ENCODE measurements around the gene PKD1.
"Not testable (repeated sequence)": the region's sequence is repeated elsewhere in the genome, so short reads cannot be mapped to it uniquely, and the experiment has no call there.

DNA sequence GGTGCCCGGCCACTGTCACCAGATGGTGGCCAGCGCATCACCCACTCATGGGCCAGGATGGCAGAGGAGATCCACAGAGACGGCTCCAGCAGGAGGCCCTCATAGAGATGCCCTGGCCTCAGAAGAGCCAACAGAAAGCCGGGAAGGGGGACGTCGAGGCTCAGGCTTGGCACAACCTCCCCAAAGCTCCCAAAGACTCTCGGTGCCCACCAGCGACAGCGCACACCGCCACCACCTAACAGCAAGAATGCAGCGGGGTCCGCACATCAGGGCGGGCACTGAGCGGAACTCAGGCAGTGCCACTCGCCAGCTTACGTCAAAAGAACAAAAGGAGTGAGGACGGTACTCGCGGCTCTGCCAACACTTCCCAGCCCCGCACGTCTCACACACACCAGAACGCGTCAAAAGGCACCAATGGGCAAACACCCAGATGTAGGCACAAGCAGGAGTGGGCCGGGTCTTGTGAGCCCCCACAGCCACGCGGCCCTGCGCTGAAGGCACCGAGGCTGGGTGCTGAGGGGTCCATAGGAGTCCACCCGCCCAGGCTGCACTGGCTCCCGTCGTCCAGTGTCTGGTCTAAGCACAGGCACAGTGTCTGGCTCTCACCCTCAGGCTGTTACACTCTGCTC, 8.7 kb downstream of the PKD1 start:
- TF ChIP-seq, protein P1, sequence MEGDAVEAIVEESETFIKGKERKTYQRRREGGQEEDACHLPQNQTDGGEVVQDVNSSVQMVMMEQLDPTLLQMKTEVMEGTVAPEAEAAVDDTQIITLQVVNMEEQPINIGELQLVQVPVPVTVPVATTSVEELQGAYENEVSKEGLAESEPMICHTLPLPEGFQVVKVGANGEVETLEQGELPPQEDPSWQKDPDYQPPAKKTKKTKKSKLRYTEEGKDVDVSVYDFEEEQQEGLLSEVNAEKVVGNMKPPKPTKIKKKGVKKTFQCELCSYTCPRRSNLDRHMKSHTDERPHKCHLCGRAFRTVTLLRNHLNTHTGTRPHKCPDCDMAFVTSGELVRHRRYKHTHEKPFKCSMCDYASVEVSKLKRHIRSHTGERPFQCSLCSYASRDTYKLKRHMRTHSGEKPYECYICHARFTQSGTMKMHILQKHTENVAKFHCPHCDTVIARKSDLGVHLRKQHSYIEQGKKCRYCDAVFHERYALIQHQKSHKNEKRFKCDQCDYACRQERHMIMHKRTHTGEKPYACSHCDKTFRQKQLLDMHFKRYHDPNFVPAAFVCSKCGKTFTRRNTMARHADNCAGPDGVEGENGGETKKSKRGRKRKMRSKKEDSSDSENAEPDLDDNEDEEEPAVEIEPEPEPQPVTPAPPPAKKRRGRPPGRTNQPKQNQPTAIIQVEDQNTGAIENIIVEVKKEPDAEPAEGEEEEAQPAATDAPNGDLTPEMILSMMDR (IDR thresholded peaks at IDR 0.05): not testable (repeated sequence)
- TF ChIP-seq POLR2A (IDR thresholded peaks at IDR 0.05): not testable (repeated sequence)

All from body of pancreas (tissue), 4 donors.